Gastroesophageal sphincter (tissue), 4 donors: ENCODE measurements around the gene FGB. TPM values are rescaled to one million over a fixed set of nuclear protein-coding genes. Genes with fewer than 3 reads are reported as not detected.

ENCODE experiments used
- ATAC-seq: fragments of 150-250 bp; one replicate; pipeline ENCODE4 v1.9.1; 2016; ENCODE audit warnings: mild to moderate bottlenecking, moderate library complexity
- H3K27ac ChIP-seq, 4 donors: fragments of 200-600 bp; sonication (generic) in 3 of 4; 1 replicate in 3 of 4; 2 replicates in 1 of 4; pipeline ENCODE4 v1.5.1; 2016 to 2019
- H3K27me3 ChIP-seq: fragments of 200-600 bp; sonication (generic); one replicate; pipeline ENCODE4 v1.5.1; 2019
- H3K36me3 ChIP-seq, 2 donors: fragments of 200-600 bp; sonication (generic); one replicate each; pipeline ENCODE4 v1.5.1; 2019; ENCODE audit warnings: control low read depth in 1 of 2
- H3K4me1 ChIP-seq, 3 donors: fragments of 200-600 bp; sonication (generic); 1 replicate in 2 of 3; 2 replicates in 1 of 3; pipeline ENCODE4 v1.5.1; 2016 to 2019; ENCODE audit warnings: control low read depth in 2 of 3
- H3K4me3 ChIP-seq, 2 donors: fragments of 200-600 bp; sonication (generic); one replicate each; pipeline ENCODE4 v1.5.1; 2019; ENCODE audit warnings: mild to moderate bottlenecking in 1 of 2, moderate library complexity in 1 of 2
- H3K9me3 ChIP-seq, 3 donors: fragments of 200-600 bp; sonication (generic); one replicate each; pipeline ENCODE4 v1.5.1; 2017 to 2019; ENCODE audit warnings: control low read depth in 2 of 3
- EP300 ChIP-seq: sonication (generic); formaldehyde crosslinking; IDR thresholded peaks from one replicate; pipeline ENCODE4 v1.6.1; 2017; ENCODE audit warnings: antibody characterized with exemption, mild to moderate bottlenecking
- POLR2A ChIP-seq, 2 donors: fragments of 450-650 bp; IDR thresholded peaks; one replicate each; pipeline ENCODE4 v1.6.1; 2017; ENCODE audit warnings: antibody characterized with exemption in 2 of 2, mild to moderate bottlenecking in 2 of 2, moderate library complexity in 1 of 2
- POLR2AphosphoS5 ChIP-seq: sonication (generic); formaldehyde crosslinking; IDR thresholded peaks from one replicate; pipeline ENCODE4 v1.6.1; 2017; ENCODE audit warnings: antibody characterized with exemption
- WGBS, 2 donors: methylation state at CpG; one replicate each; pipeline ENCODE4 v1.1.5; 2018; ENCODE audit warnings: low coverage in 1 of 2; 5-methylcytosine and 5-hydroxymethylcytosine counted together
- total RNA-seq, 4 donors: library from RNA; depleted of rRNA; stranded (reverse); fragments of >200 nt; gene quantifications; one replicate each; pipeline ENCODE4 v1.1.0, GENCODE V29; 2016
- TF ChIP-seq, protein P1 (sequence below), 4 experiments: fragments of 200-600 bp in 2 of 4; fragments of 450-650 bp in 2 of 4; sonication (generic) in 1 of 4; IDR thresholded peaks; one replicate each; pipeline ENCODE4 v1.5.1; 2017 to 2019; ENCODE audit warnings: antibody characterized with exemption in 4 of 4, mild to moderate bottlenecking in 2 of 4, moderate library complexity in 2 of 4

FGB gene
- total RNA-seq, 4 donors from 2014 or later, result 1.7 TPM; not detected in 3

DNA sequence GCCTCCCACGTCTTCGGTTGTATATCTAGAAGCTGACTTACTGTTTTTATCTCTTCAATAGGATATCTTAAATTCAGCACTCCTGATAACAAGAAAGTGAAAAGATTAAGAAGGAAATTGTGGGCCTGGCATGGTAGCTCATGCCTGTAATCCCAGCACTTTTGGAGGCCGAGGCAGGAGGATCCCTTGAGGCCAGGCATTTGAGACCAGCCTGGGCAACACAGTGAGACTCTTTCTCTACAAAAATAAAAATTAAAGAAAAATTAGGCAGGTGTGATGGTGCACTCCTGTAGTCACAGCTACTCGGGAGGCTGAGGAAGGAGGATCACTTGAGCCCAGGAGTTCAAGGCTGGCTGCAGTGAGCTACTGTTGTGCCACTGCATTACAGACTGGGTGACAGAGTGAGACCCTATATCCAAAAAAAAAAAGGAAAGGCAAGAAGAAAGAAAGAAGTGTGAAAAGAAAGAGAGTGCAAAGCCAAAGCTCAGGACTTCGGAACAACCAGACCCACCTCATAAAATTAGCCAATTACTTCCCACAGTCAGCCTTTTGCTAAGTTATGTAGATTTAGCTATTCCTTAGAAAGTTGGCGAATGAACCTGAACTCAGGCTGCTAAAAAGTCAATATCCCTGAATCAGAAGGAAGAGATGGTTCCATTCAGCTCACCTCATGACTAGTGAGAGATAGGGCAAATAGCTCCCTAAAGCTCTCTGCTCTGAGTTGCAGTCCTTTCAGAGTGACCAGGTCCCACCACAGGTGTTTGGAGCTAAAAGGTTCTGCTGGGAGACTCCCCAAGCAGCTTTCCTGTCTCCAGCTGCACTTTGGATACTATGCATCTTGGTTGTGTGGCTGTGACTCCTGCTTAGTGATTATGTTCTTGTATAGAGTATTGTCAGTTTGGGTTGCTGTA, 40.5 kb downstream of the FGB start:
- no peaks in the 10 kb centered on the region for H3K36me3 ChIP-seq
- TF ChIP-seq, protein P1, sequence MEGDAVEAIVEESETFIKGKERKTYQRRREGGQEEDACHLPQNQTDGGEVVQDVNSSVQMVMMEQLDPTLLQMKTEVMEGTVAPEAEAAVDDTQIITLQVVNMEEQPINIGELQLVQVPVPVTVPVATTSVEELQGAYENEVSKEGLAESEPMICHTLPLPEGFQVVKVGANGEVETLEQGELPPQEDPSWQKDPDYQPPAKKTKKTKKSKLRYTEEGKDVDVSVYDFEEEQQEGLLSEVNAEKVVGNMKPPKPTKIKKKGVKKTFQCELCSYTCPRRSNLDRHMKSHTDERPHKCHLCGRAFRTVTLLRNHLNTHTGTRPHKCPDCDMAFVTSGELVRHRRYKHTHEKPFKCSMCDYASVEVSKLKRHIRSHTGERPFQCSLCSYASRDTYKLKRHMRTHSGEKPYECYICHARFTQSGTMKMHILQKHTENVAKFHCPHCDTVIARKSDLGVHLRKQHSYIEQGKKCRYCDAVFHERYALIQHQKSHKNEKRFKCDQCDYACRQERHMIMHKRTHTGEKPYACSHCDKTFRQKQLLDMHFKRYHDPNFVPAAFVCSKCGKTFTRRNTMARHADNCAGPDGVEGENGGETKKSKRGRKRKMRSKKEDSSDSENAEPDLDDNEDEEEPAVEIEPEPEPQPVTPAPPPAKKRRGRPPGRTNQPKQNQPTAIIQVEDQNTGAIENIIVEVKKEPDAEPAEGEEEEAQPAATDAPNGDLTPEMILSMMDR (IDR thresholded peaks at IDR 0.05), result no peak
- no peak for TF ChIP-seq POLR2A (IDR thresholded peaks at IDR 0.05)
- TF ChIP-seq POLR2AphosphoS5, result no peak
- no peak overlapping the region for H3K4me3 ChIP-seq
- H3K9me3 ChIP-seq, result no peaks in the 10 kb centered on the region
- H3K27ac ChIP-seq, result no peak overlapping the region
- H3K27me3 ChIP-seq, result no peaks in the 10 kb centered on the region
- no peak for ATAC-seq
- no peaks in the 10 kb centered on the region for H3K4me1 ChIP-seq
- WGBS, 2 donors, result 81 to 93% methylated on average over 5 to 6 of the region's 6 CpGs

DNA sequence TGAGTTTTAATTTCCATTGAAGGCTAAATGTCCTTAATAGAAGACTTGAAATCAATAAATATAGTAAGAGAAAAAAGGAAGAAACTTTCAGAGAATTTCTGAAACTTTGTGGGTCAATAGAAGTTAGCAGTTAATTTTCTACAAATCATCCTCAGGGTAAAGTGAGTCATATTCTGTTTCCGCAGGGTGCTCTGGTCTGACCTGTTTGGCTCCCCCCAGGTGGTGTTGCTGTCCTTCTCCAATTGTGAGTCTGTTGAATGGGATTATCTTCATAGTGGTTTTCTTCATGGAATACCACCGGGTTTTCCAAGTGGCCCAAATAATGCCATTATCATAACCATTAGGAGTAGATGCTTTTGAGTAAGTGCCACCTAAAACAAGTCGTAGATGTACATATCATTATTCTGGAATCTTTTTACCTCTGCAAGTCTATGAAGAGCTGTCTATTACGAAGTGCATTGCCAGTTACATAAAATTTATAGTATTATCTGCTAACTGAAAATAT, 41.9 kb downstream of the FGB start:
- TF ChIP-seq, protein P1 (IDR thresholded peaks at IDR 0.05), result no peak
- WGBS, 2 donors, result 65 to 82% methylated on average over 3 to 4 of the region's 4 CpGs
- Histone ChIP-seq H3K36me3 (no peaks in the 10 kb centered on the region), H3K9me3 (no peaks in the 10 kb centered on the region), H3K27me3 (peaks cover 13% of the 10 kb centered on the region), H3K4me1 (no peaks in the 10 kb centered on the region), H3K27ac (no peak overlapping the region), H3K4me3 (no peak overlapping the region)
- no peak for ATAC-seq

DNA sequence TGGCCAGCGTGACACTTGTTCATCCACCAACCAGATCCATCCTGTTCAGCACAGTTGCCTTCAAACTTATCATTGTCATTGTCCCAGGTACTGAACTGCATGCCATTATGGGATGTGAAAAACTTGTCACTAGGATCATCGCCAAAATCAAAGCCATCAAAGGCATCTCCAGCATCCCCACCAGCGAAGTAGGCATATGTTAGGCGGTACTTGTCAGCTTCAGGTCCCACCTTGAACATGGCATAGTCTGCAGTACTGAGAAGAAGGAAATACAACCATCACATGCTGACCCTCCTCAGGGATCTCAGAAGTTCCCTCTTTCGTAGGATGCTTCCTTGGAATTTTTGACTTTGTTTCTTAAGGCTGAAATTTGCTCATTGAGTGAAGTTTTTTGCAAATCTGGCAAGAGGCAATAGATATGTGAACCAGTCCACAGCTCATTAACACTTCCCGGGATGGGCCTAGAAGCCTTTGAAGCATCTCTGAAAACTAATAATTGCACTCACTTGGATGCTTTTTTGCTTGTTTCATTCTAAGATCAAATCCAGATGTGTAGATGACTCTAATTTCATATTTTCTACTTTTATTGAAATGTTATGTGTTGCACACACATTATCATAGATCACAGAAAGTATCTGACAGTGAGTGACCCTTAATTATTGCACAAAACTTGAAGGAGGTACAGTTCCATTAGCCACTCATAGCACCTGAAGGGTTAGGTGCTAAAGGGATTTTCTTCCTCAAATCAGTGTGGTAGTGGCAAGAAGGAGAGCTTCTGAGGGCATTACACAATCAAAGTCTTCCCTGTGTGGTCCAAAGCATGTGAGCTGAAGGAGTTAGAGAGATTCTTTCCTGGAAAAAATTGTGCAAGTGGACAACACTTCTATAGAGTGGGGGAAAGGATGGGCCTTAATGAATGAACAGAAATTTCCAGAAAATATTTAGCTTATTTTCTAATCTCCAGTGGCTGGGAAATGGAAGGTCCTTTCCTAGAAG, 44.2 kb downstream of the FGB start:
- no peak for ATAC-seq
- 83 to 90% methylated on average over 2 to 6 of the region's 6 CpGs for WGBS, 2 donors

DNA sequence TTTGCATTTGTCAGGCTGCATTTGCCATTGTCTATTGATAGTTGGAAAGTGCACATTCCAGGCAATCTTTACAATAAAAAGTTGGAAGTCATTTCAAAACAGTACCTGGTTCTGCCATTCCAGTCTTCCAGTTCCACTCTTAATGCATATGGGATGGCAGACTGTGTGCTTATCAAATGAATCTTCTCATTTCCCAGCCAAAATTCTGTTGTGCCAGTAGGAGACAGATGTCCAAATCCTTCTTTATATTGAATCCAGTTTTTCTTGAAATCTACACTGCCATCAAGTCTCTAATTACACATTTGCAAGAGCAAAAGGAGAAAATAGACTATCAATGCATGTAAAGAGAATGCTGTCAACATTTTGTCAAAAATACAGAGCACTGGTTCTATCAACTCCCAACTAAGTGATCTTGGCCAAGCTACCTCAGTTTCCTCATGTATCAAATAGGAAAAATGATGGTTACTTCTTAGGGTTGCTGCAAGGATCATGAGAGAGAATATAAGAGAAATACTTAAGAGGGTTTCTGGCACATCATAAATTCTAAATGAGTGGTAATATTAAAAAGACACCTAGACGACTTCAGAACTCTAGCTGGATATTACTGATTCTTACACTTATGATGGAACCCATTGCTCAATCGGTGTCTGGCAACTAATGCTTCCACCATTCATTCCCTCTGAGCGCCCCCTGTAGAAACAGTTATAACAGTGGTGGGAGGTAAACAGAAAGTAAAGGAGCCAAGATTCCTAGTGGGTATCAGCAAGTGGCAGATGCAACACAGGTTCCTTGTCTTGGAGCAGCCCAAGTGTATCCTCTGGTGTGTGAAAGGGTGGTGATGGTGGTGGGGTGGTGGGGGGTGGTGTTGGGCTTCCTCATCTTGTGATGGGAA, 45.8 kb downstream of the FGB start:
- no peak for ATAC-seq
- H3K36me3 ChIP-seq, result no peaks in the 10 kb centered on the region
- H3K27me3 ChIP-seq, result peaks cover 13% of the 10 kb centered on the region
- H3K9me3 ChIP-seq, result no peaks in the 10 kb centered on the region
- 50 to 77% methylated on average over 1 to 3 of the region's 3 CpGs for WGBS, 2 donors
- H3K4me1 ChIP-seq, result no peaks in the 10 kb centered on the region
- no peak overlapping the region for H3K27ac ChIP-seq
- TF ChIP-seq POLR2AphosphoS5, result no peak
- TF ChIP-seq EP300, result no peak
- TF ChIP-seq POLR2A (IDR thresholded peaks at IDR 0.05), result no peak
- H3K4me3 ChIP-seq, result no peak overlapping the region

More for the DNA sequence above, 44.2 kb downstream of the FGB start:
- TF ChIP-seq, protein P1 (IDR thresholded peaks at IDR 0.05), result no peak
- TF ChIP-seq POLR2AphosphoS5, result no peak
- no peak for TF ChIP-seq EP300
- no peak for TF ChIP-seq POLR2A (IDR thresholded peaks at IDR 0.05)
- Histone ChIP-seq H3K36me3 (no peaks in the 10 kb centered on the region), H3K27me3 (peaks cover 13% of the 10 kb centered on the region), H3K4me3 (no peak overlapping the region), H3K27ac (no peak overlapping the region), H3K4me1 (no peaks in the 10 kb centered on the region), H3K9me3 (no peaks in the 10 kb centered on the region)
